ENCODE data around the gene BZW2. TPM values are rescaled to one million over a fixed set of nuclear protein-coding genes. Genes with fewer than 3 reads are reported as not detected.

Gene BZW2
- polyA plus RNA-seq, 1 experiment, result 54.7 TPM

DNA sequence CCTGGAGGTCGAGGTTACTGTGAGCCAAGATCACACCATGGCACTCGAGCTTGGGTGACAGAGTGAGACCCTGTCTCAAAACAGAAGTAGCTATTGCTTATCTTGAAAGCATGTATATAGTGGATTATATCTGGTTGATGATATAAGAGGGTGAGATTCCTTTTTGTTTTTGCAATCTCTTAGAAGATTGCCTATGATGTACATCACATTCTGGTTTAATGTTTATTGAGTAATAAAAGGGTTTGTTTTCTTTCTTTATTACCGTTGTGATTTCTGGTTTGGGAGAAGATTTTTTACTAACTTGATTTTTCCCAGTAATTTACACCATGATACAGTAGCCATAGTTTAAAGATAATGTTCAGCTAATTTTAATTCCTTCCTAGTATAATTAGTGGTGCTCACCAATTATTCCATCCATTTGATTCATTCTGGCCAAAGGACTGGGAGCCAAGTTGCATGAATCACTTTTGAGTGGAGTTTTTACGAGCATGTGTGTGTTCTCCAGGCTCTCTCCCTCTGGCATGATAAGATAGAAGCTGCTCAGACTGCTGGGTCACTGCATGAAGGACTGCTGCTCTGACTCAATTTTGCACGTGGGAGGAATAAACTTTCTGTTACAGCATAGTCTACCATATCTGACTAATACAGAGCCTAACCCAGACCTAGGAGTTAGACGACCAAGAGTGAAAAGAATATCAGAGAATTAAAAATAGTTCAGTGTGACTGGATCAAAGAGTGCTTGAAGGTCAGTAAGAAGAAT, 94.1 kb downstream of the BZW2 start:
- peak; percentile 97 for DNase-seq (ENCODE audit: low read depth)
- no peak overlapping the region for H3K4me3 ChIP-seq (ENCODE audit: low read depth, low read length)
- TF ChIP-seq, protein P1, sequence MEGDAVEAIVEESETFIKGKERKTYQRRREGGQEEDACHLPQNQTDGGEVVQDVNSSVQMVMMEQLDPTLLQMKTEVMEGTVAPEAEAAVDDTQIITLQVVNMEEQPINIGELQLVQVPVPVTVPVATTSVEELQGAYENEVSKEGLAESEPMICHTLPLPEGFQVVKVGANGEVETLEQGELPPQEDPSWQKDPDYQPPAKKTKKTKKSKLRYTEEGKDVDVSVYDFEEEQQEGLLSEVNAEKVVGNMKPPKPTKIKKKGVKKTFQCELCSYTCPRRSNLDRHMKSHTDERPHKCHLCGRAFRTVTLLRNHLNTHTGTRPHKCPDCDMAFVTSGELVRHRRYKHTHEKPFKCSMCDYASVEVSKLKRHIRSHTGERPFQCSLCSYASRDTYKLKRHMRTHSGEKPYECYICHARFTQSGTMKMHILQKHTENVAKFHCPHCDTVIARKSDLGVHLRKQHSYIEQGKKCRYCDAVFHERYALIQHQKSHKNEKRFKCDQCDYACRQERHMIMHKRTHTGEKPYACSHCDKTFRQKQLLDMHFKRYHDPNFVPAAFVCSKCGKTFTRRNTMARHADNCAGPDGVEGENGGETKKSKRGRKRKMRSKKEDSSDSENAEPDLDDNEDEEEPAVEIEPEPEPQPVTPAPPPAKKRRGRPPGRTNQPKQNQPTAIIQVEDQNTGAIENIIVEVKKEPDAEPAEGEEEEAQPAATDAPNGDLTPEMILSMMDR (IDR thresholded peaks at IDR 0.05; ENCODE audit: insufficient read depth, low read depth, low read length), result no peak
- ChIA-PET CTCF (interaction anchor here (1.1 to 1.5 kb wide), 3 partner anchors 9 to 151 kb away, joined by 3 to 5 read pairs (median 3); no protein-coding TSS in a partner anchor), POLR2A (no interaction called here)
- H3K27me3 ChIP-seq (ENCODE audit: control insufficient read depth, insufficient read depth, low read length), result no peaks in the 10 kb centered on the region
- H3K36me3 ChIP-seq (ENCODE audit: control insufficient read depth, insufficient read depth, low read length), result no peaks in the 10 kb centered on the region

- Histone ChIP-seq H3K27me3 (ENCODE audit: control insufficient read depth, insufficient read depth, low read length) (no peaks in the 10 kb centered on the region), H3K4me3 (ENCODE audit: low read depth, low read length) (no peak overlapping the region), H3K36me3 (ENCODE audit: control insufficient read depth, insufficient read depth, low read length) (no peaks in the 10 kb centered on the region)
- DNase-seq (ENCODE audit: low read depth), result no peak
- CTCF ChIA-PET, result interaction anchor here (1.1 kb wide), 1 partner anchor 11 kb away, joined by 3 read pairs; no protein-coding TSS in a partner anchor
- POLR2A ChIA-PET, result no interaction called here
- TF ChIP-seq, protein P1 (IDR thresholded peaks at IDR 0.05; ENCODE audit: insufficient read depth, low read depth, low read length), result no peak
Observed at GRCh38 chr7:16740623-16740953, 94.6 kb downstream of the BZW2 start.

- CTCF ChIA-PET, result no interaction called here
- H3K4me3 ChIP-seq (ENCODE audit: low read depth, low read length), result no peak overlapping the region
- POLR2A ChIA-PET, result no interaction called here
- no peak for DNase-seq (ENCODE audit: low read depth)
- TF ChIP-seq, protein P1 (IDR thresholded peaks at IDR 0.05; ENCODE audit: insufficient read depth, low read depth, low read length), result no peak
- H3K27me3 ChIP-seq (ENCODE audit: control insufficient read depth, insufficient read depth, low read length), result no peaks in the 10 kb centered on the region
- H3K36me3 ChIP-seq (ENCODE audit: control insufficient read depth, insufficient read depth, low read length), result no peaks in the 10 kb centered on the region
Observed at GRCh38 chr7:16740996-16741395, 95.0 kb downstream of the BZW2 start.

DNA sequence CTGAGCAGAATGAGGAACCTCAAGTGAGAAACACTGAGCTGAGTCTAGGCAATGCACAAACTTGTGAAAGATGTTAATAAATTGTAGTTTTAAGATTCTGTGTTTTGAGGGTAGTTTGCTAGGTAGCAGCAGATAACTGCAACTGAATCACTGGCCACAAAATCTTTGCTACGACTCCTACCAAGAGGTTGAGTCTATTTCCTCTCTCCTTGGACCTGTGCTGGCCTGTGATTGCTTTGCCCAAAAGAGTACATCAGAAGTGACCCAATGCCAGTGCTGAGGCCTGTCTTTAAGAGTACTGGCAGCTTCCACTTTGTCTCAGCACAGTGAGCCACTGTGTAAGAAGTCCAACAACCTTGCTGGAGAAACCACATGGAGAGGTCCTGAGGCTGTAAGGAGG, 95.7 kb downstream of the BZW2 start:
- TF ChIP-seq, protein P1 (IDR thresholded peaks at IDR 0.05; ENCODE audit: insufficient read depth, low read depth, low read length), result no peak
- Histone ChIP-seq H3K36me3 (ENCODE audit: control insufficient read depth, insufficient read depth, low read length) (no peaks in the 10 kb centered on the region), H3K27me3 (ENCODE audit: control insufficient read depth, insufficient read depth, low read length) (no peaks in the 10 kb centered on the region), H3K4me3 (ENCODE audit: low read depth, low read length) (no peak overlapping the region)
- no peak for DNase-seq (ENCODE audit: low read depth)
- ChIA-PET CTCF (interaction anchor here (1.4 kb wide), 1 partner anchor 9 kb away, joined by 5 read pairs; no protein-coding TSS in a partner anchor), POLR2A (no interaction called here)

- no peak overlapping the region for H3K4me3 ChIP-seq (ENCODE audit: low read depth, low read length)
- no peaks in the 10 kb centered on the region for H3K27me3 ChIP-seq (ENCODE audit: control insufficient read depth, insufficient read depth, low read length)
- H3K36me3 ChIP-seq (ENCODE audit: control insufficient read depth, insufficient read depth, low read length), result no peaks in the 10 kb centered on the region
- POLR2A ChIA-PET, result no interaction called here
- CTCF ChIA-PET, result interaction anchor here (1.4 to 1.5 kb wide), 2 partner anchors 8 to 48 kb away, joined by 3 to 5 read pairs; no protein-coding TSS in a partner anchor
- DNase-seq (ENCODE audit: low read depth), result no peak
- TF ChIP-seq, protein P1 (IDR thresholded peaks at IDR 0.05; ENCODE audit: insufficient read depth, low read depth, low read length), result no peak
Observed at GRCh38 chr7:16742547-16742946, 96.6 kb downstream of the BZW2 start.

All from BJ (cell line).